Activated T-helper 2 cell treated with anti-CD3 and anti-CD28 coated beads, Interferon-gamma antibody, Interleukin-2, Interleukin-4, amounts not matched to agents 10 μg/mL and 5 μg/mL and 100 μg/mL, durations not matched to agents 14 hours and 24 hours and 36 hours (primary cell): ENCODE measurements around the gene ZFAND3. TPM values are rescaled to one million over a fixed set of nuclear protein-coding genes. Genes with fewer than 3 reads are reported as not detected.
"Not testable (repeated sequence)": the region's sequence is repeated elsewhere in the genome, so short reads cannot be mapped to it uniquely, and the experiment has no call there.

Experiments
- DNase-seq: peaks from one replicate; pipeline ENCODE4 v3.0.0; 2021; ENCODE audit warnings: low spot score
- H3K27ac Mint-ChIP-seq: one replicate; pipeline ENCODE4 v1.8.0; 2021; ENCODE audit warnings: mixed read lengths
- H3K27me3 Mint-ChIP-seq: one replicate; pipeline ENCODE4 v1.8.0; 2021; ENCODE audit warnings: low read depth, mixed read lengths
- H3K36me3 Mint-ChIP-seq: one replicate; pipeline ENCODE4 v1.8.0; 2021; ENCODE audit warnings: low read depth, mixed read lengths
- H3K4me1 Mint-ChIP-seq: one replicate; pipeline ENCODE4 v1.8.0; 2021; ENCODE audit warnings: low read depth, mixed read lengths
- H3K4me3 Mint-ChIP-seq: one replicate; pipeline ENCODE4 v1.8.0; 2021; ENCODE audit warnings: low read depth, mild to moderate bottlenecking, moderate library complexity, mixed read lengths
- H3K9me3 Mint-ChIP-seq: one replicate; pipeline ENCODE4 v1.8.0; 2021; ENCODE audit warnings: mixed read lengths
- intact Hi-C: fragments of 100-400 bp; cut with micrococcal nuclease; formaldehyde crosslinking; loops from one replicate; pipeline ENCODE4 v1.15.1; 2023
- total RNA-seq: library from RNA; stranded (reverse); gene quantifications from 2 replicates; pipeline ENCODE4 v1.2.3, GENCODE V29; 2022

Gene ZFAND3
- total RNA-seq, 1 donor from 2014 or later: 30.8 TPM

- H3K36me3 Mint-ChIP-seq: no peaks in the 10 kb centered on the region
- intact Hi-C loops: no loop called here
- no peak for DNase-seq
- no peak overlapping the region for H3K27ac Mint-ChIP-seq
- H3K9me3 Mint-ChIP-seq: no peaks in the 10 kb centered on the region
- no peak overlapping the region for H3K4me3 Mint-ChIP-seq
- no peaks in the 10 kb centered on the region for H3K27me3 Mint-ChIP-seq
- H3K4me1 Mint-ChIP-seq: peaks cover 8% of the 10 kb centered on the region
Observed at GRCh38 chr6:37882292-37882691, 62.8 kb downstream of the ZFAND3 start.

DNA sequence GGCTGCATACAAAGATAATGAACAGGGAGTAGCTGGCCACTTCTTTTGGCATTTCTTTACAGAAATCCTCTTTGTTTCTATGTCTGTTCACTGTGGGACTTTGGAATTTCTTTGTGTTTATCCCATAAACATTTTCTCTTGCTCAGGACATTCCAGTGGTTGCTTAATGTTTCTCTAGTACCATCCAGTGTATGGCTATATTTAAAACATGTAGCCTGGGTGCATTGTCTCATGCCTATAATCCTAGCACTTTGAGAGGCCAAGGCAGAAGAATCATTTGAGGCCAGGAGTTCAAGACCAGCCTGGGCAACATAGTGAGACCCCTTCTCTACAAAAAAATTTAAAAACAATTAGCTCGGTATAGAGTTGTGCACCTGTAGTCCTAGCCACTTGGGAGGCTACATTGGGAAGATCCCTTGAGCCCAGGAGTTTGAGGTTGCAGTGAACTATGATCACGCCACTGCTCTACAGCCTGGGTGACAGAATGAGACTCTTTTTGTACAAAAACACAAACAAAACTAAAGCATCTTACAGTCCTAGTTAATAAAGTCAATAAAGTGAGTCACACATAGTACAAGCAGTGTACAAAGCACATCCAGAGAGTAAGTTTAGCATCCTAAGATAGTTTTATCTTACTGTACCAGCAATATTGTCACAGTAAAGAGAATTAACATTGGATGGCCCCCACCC is 63.3 kb downstream of the ZFAND3 start:
- H3K36me3 Mint-ChIP-seq: no peaks in the 10 kb centered on the region

DNA sequence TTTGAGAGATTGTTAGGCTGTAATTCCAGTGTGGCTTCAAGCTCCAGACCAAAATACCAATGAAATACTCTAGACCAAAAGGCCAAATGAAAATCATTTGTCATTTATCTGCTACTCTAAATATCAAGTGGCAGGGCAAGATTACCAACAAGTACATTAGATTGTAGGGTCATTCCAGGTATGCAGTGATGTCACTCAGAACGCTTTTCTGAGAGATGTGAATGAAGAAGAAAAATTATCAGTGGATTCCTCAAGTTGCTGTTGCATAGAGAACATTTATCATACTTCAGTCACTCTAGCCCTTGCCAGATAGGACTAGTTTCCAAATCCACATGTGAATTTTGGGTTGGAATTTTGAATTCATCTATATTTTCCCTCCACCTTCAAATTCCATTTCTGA is 65.0 kb downstream of the ZFAND3 start:
- no peaks in the 10 kb centered on the region for H3K9me3 Mint-ChIP-seq
- intact Hi-C loops: no loop called here
- no peak overlapping the region for H3K27ac Mint-ChIP-seq
- no peak for DNase-seq
- no peaks in the 10 kb centered on the region for H3K36me3 Mint-ChIP-seq
- no peak overlapping the region for H3K4me3 Mint-ChIP-seq
- peaks cover 2% of the 10 kb centered on the region for H3K4me1 Mint-ChIP-seq
- H3K27me3 Mint-ChIP-seq: no peaks in the 10 kb centered on the region

More for the DNA sequence above, 63.3 kb downstream of the ZFAND3 start:
- no peaks in the 10 kb centered on the region for H3K9me3 Mint-ChIP-seq
- no peak overlapping the region for H3K4me3 Mint-ChIP-seq
- peaks cover 2% of the 10 kb centered on the region for H3K4me1 Mint-ChIP-seq
- H3K27ac Mint-ChIP-seq: no peak overlapping the region
- H3K27me3 Mint-ChIP-seq: no peaks in the 10 kb centered on the region
- intact Hi-C loops: no loop called here
- no peak for DNase-seq

- H3K27me3 Mint-ChIP-seq: no peaks in the 10 kb centered on the region
- peaks cover 14% of the 10 kb centered on the region for H3K36me3 Mint-ChIP-seq
- H3K9me3 Mint-ChIP-seq: no peaks in the 10 kb centered on the region
- H3K4me3 Mint-ChIP-seq: no peak overlapping the region
- peaks cover 4% of the 10 kb centered on the region for H3K4me1 Mint-ChIP-seq
- no peak overlapping the region for H3K27ac Mint-ChIP-seq
- intact Hi-C loops: no loop called here
- DNase-seq: no peak
Observed at GRCh38 chr6:37889051-37889450, 69.5 kb downstream of the ZFAND3 start.

DNA sequence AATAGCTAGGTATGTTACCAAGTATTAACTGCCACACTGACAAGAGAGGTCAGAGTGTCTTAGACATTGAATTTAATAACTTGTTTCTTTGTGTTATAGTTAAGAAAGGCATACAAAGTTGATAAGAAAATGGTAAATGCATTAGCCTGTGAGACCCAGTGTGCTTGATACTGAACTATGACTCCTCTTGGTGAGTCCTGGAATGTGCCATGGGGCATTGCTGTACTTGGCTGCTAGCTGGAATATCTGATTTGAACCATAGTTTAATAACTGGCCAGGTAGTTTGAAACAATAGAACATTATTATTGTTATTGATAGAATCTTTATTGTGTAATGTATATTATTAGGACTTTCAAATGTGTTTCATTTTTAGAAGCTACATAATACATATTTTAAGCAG is 70.0 kb downstream of the ZFAND3 start:
- Mint-ChIP-seq H3K9me3 (peaks cover 3% of the 10 kb centered on the region), H3K27ac (no peak overlapping the region), H3K4me3 (no peak overlapping the region), H3K4me1 (peaks cover 4% of the 10 kb centered on the region), H3K27me3 (no peaks in the 10 kb centered on the region), H3K36me3 (peaks cover 18% of the 10 kb centered on the region)
- DNase-seq: no peak
- intact Hi-C loops: no loop called here

GRCh38 chr6:37891072-37891471 is 71.5 kb downstream of the ZFAND3 start:
- intact Hi-C loops: no loop called here
- Mint-ChIP-seq H3K27me3 (no peaks in the 10 kb centered on the region), H3K4me1 (peaks cover 8% of the 10 kb centered on the region), H3K9me3 (peaks cover 11% of the 10 kb centered on the region), H3K4me3 (no peak overlapping the region), H3K27ac (no peak overlapping the region), H3K36me3 (peaks cover 25% of the 10 kb centered on the region)
- no peak for DNase-seq

GRCh38 chr6:37893257-37893656 is 73.7 kb downstream of the ZFAND3 start:
- Mint-ChIP-seq H3K27ac (no peak overlapping the region), H3K4me3 (no peak overlapping the region), H3K4me1 (peaks cover 26% of the 10 kb centered on the region), H3K9me3 (peaks cover 11% of the 10 kb centered on the region), H3K36me3 (peaks cover 25% of the 10 kb centered on the region), H3K27me3 (no peaks in the 10 kb centered on the region)
- DNase-seq: no peak
- intact Hi-C loops: no loop called here

- H3K4me1 Mint-ChIP-seq: peaks cover 26% of the 10 kb centered on the region
- peaks cover 25% of the 10 kb centered on the region for H3K36me3 Mint-ChIP-seq
- H3K27me3 Mint-ChIP-seq, intact Hi-C loops, H3K4me3 Mint-ChIP-seq, DNase-seq, H3K27ac Mint-ChIP-seq: not testable (repeated sequence)
- H3K9me3 Mint-ChIP-seq: peaks cover 11% of the 10 kb centered on the region
Observed at GRCh38 chr6:37893734-37894133, 74.2 kb downstream of the ZFAND3 start.

DNA sequence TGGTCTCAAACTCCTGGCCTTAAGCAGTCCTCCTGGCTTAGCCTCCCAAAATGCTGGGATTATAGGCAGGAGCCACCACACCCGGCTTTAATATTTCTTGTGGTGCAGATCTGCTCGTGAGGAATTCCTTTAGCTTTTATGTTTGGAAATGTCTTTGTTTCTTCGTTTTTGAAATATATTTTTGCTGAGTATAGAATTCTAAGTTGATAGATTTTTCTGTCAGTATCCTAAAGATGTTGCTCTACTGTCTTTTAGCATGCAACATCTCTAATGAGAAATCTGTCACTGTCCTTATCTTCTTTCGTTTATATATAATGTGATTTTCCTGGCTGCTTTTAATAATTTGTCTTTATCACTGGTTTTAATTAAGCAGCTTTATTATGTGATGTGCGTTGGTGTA is 75.1 kb downstream of the ZFAND3 start:
- no peak for DNase-seq
- Mint-ChIP-seq H3K4me1 (peaks cover 26% of the 10 kb centered on the region), H3K9me3 (peaks cover 11% of the 10 kb centered on the region), H3K36me3 (peaks cover 25% of the 10 kb centered on the region), H3K4me3 (no peak overlapping the region), H3K27ac (no peak overlapping the region), H3K27me3 (no peaks in the 10 kb centered on the region)
- intact Hi-C loops: no loop called here

DNA sequence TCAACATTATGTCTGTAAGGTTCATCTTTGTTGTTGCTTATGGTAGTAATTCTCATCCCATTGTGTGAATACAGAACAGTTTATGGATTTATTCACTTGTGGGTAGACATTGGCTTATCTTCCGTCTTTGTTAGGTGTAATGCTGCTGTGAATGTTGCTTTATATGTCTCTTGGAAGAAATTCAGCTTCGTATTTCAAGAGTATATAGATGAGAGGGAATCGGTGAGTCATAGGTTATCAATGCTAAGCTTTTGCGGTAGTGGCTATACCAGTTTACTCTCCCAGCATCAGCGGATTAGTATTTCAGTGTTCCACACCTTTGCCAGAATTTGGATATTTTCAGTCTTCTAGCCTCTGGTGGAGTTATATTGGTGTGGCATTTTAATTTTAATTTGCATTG is 77.8 kb downstream of the ZFAND3 start:
- no peaks in the 10 kb centered on the region for H3K27me3 Mint-ChIP-seq
- H3K27ac Mint-ChIP-seq: no peak overlapping the region
- H3K4me3 Mint-ChIP-seq: no peak overlapping the region
- peaks cover 26% of the 10 kb centered on the region for H3K4me1 Mint-ChIP-seq
- peaks cover 21% of the 10 kb centered on the region for H3K36me3 Mint-ChIP-seq
- peaks cover 11% of the 10 kb centered on the region for H3K9me3 Mint-ChIP-seq
- no peak for DNase-seq
- intact Hi-C loops: no loop called here

DNA sequence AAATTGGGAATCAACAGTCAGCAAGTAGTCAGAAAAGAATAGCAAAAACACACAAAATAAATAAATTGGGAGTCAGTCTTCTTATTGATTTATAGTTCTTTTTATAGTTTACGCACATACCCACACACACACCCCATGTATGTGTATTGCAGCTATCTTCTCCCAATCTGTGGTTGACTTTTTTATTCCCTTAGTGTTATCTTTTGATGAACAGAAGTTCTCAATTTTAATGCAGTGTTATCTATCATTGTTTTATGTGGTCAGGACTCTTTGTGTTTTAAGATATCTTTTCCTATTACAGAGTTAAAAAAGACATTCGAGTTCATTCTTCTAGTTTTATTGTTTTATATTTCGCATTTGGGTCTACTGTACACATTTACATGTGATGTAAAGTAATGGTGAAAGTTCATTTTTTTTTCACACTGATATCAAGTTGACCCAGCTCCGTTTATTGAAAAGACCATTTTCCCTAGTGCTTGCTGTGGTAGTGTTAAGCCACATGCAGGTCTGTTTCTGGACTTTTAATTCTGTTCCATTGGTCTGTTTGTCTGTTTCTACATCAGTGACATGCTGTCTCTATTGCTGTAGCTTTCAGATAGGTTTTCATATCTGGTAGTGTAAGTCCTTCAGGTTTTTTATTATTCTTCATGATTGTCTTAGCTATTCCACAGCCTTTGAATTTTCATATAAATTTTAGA is 78.4 kb downstream of the ZFAND3 start:
- Mint-ChIP-seq H3K4me3 (no peak overlapping the region), H3K4me1 (peaks cover 25% of the 10 kb centered on the region), H3K36me3 (peaks cover 17% of the 10 kb centered on the region), H3K9me3 (peaks cover 11% of the 10 kb centered on the region), H3K27me3 (no peaks in the 10 kb centered on the region), H3K27ac (no peak overlapping the region)
- no peak for DNase-seq
- intact Hi-C loops: no loop called here

DNA sequence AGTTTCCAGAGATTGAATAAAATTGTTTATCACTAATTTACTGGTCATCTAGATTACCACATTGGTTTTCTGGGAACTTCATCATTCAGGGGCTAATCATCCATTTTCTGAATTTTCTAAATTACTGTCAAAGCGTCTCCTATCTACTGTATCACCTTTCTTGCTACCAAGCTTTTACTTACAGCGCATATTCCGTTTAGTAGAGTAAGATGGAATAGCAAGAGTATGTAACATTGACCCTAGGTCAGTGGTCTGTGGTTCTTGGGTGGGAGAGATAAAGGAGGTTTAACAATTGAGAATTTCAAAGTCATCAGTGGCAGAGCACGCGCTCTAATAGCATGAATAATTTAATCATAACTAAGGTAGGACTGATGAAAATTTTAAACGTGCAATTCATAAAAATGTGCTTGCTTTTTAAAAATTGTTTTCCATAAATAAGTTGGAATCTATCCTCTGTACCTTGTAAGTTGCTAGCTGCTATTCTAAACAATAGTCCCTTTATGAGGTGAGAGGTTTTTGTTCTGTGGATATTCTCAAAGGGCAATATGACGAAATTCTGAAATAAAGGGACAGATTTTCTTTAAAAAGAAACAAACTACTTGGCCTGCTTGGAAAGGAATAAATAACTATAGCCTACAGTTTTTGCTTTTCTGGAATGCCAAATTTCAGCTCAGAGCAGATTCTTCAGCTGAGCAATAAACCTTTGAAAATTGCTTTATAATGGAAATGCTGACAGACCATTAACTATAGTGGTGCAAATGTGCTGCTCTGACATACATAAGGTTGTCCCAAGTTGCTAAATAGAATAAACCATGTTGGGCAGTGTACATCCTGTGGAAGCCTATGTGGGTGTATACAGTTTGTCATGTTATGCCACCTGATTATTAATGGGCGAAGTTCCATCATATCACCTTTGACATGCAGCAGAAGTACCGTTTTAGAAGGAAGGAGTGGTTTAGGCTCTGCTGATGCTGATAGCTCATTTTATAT is 84.1 kb downstream of the ZFAND3 start:
- H3K27ac Mint-ChIP-seq: no peak overlapping the region
- no peaks in the 10 kb centered on the region for H3K9me3 Mint-ChIP-seq
- no peak for DNase-seq
- H3K4me1 Mint-ChIP-seq: peaks cover 7% of the 10 kb centered on the region
- no peaks in the 10 kb centered on the region for H3K27me3 Mint-ChIP-seq
- intact Hi-C loops: no loop called here
- no peaks in the 10 kb centered on the region for H3K36me3 Mint-ChIP-seq
- H3K4me3 Mint-ChIP-seq: no peak overlapping the region
